KOPT-K1 (cell line): ENCODE data around the gene SPINK8.

Experiments used
- H3K27ac ChIP-seq: fragments of 200-600 bp; sonication (generic); 2 replicates; pipeline ENCODE4 v1.5.1; 2016; ENCODE audit warnings: antibody characterized with exemption, mild to moderate bottlenecking, low read depth, low read length; ENCODE audit not compliant: poor library complexity, severe bottlenecking
- H3K36me3 ChIP-seq: fragments of 200-600 bp; sonication (generic); 2 replicates; pipeline ENCODE4 v1.5.1; 2017; ENCODE audit warnings: antibody characterized with exemption, mild to moderate bottlenecking, low read length, moderate library complexity; ENCODE audit not compliant: insufficient read depth
- H3K9me3 ChIP-seq: fragments of 200-600 bp; sonication (generic); 2 replicates; pipeline ENCODE4 v1.5.1; 2017; ENCODE audit warnings: antibody characterized with exemption, low read length, mild to moderate bottlenecking; ENCODE audit not compliant: insufficient read depth, poor library complexity, severe bottlenecking

SPINK8 gene

GRCh38 chr3:48301020-48301799 is 32.3 kb downstream of the SPINK8 start, which contains the start of gene NME6:
NME6 (minus strand) TSS chr3:48301367.
- Histone ChIP-seq H3K27ac (peak within 1 kb of the TSS; percentile 96), H3K9me3 (no peaks in the 10 kb centered on the region)

DNA sequence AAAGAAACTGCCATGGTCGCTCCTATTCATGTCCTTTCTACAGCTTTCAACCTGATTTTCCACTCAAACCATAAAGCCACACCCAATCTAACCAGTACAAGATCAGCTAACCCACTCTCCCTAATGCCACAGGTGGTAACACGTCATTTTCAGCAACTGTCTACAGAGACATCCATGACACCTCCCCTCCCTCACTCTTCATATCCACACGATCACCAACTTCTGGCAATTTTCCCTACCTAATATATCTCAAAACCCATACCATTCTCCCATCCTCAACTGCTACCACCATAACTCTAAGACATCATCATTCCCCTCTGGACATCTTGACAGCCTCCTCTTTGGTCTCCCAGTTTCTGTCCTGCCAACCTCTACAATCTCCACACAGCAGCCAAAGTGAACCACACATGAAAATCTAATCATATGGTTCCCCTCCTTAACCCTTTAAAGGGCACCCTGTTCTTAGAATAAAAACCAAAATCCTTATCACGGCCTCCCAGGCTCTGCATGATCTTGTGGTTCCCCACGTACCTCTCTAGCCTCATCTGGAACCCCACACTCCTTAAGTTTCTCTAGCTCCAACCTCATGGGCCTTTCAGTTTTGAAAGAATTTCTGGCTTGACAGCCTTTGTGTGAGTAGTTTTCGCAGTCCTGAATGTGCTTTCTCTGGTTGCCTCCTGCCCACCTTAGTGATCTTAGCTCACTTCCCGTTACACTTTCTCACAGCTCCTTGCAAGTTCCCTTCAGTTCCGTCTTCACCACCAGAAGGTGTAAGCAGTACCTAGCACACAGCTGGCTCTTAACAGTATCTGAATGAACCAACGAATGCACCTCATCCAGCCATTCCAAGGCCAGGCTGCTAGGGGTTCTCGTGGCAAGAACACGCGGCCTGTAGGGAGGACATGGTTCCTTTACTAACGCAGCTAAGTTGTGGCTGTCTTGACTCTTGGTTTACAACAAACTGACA is 33.4 kb downstream of the SPINK8 start:
- Histone ChIP-seq H3K9me3 (no peaks in the 10 kb centered on the region), H3K27ac (peak overlapping the region; percentile 96), H3K36me3 (peaks cover 36% of the 10 kb centered on the region)

More at GRCh38 chr3:48301020-48301799, 32.3 kb downstream of the SPINK8 start, which contains the start of gene NME6:
- peaks cover 27% of the 10 kb centered on the region for H3K36me3 ChIP-seq

DNA sequence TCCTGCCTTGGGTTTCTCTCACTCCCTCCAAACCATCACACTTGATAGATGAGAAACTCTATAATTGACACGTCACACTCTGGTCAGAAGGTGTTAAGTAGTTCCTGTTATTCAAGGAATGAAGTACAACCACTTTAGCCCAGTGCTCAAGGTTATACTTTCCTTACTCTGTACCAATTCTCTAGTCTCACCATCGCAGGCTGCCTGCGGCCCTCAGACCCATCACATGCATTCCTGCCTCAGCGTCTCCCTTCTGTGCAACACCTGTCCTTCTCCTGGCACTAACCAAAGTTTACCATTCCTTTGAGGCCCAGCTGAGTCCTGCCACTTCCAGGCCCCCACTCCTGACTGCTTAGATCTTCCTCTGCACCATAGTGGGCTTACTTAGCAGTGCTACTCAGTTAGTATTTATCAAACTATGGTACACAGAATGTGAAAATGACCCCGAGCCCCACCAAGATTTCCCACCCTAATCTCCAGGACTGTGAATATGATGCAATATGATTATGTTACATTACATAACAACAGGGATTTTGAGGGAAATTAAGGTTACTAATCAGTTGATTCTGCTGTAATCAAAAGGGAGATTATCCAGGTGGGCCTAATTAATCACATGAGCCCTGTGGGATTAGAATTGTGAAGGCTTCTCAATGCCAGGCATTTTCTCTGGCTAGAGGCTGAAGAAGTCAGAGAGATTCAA is 36.2 kb downstream of the SPINK8 start:
- no peak overlapping the region for H3K27ac ChIP-seq
- H3K9me3 ChIP-seq = no peaks in the 10 kb centered on the region
- peaks cover 64% of the 10 kb centered on the region for H3K36me3 ChIP-seq

DNA sequence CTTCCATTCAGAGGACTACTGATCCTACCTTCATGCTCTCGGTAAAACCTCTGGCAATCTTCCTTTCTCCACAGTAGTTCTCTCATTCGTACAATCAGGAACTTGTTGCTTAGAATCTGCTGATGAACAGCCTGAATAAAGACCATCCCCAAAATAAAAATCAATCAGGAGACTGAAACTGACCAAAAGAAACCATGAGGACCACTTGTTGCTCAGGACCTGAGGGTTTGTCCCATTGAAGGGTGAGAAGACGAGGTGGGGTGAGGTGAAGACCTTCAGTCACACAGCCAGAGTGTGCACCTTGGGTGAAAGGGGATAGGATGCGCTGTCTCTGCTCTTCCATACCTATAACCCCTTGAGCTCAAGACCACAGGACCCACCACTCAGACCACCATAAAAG is 36.8 kb downstream of the SPINK8 start:
- peaks cover 65% of the 10 kb centered on the region for H3K36me3 ChIP-seq
- no peak overlapping the region for H3K27ac ChIP-seq
- no peaks in the 10 kb centered on the region for H3K9me3 ChIP-seq

DNA sequence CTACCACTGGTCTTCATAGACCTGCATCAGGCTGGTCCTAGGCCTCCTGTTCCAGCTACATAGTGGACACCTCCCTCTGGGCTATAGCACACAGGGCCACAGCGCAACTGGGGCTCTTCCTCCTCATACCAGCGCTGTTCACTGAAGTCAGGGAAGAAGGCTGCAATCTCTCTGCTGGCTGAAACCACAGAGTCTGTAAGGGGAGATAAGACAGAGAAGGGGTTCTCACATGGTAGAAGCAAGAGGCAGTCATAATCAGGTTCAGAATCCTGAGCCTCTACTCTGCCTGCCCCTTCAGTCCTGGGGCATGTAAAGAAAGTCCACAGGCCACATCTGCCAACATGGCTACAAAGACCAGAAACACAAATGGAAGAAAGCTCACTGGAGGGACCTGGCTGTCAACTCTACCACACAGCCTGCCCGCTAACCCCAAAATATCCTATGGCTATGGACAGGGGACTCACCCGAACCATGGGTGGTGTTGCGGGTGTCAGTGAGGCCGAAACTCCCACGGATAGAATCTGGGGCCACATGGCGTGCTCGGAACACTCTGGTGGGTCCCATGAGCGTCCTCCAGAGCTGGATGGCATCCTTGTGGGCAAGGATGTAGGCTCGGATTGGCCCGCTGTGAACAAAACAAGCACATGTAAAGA is 38.7 kb downstream of the SPINK8 start:
- Histone ChIP-seq H3K36me3 (peaks cover 65% of the 10 kb centered on the region), H3K27ac (no peak overlapping the region), H3K9me3 (no peaks in the 10 kb centered on the region)

DNA sequence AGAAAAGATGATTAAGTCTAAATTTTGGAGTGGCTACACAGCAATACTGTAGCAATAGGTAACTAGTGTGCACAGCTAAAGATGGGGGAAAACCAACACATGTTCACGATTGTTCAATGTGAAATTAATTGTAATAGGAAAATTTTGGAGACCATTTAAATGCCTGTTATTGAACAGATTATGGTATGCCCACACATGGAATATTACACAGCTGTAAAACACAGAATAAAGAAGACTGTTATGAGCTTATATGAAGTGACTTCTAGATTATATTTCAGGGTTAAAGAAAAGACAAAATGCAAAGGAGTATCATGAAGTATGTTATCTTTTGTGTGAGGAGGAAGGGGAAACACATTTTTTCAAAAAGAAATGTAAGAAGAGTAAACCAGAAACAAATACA is 43.8 kb downstream of the SPINK8 start:
- Histone ChIP-seq H3K27ac (no peak overlapping the region), H3K9me3 (no peaks in the 10 kb centered on the region), H3K36me3 (peaks cover 26% of the 10 kb centered on the region)

- no peaks in the 10 kb centered on the region for H3K36me3 ChIP-seq
- no peaks in the 10 kb centered on the region for H3K9me3 ChIP-seq
- H3K27ac ChIP-seq = no peak overlapping the region
Measured at GRCh38 chr3:48287034-48287433, 46.4 kb downstream of the SPINK8 start.

DNA sequence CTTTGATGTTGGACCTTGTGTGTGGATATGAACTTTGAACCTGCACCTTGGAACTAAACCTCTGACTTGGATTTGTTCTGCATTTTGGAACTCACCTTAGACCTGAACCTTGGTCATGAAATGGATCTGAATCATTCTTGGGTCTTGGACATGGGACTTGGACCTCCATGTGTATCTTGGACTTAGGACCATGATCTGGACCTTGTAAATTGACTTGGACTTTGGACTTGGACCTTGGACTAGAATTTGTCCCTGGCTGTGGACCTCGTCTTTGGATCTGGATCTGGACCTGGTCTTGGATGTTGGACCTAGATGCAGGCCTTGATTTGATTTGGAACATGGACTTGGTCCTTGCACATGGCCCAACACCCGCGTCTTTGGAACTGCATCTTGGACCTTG is 47.2 kb downstream of the SPINK8 start:
- H3K36me3 ChIP-seq = no peaks in the 10 kb centered on the region
- no peaks in the 10 kb centered on the region for H3K9me3 ChIP-seq
- H3K27ac ChIP-seq = no peak overlapping the region

- Histone ChIP-seq H3K9me3 (no peaks in the 10 kb centered on the region), H3K27ac (no peak overlapping the region), H3K36me3 (no peaks in the 10 kb centered on the region)
Measured at GRCh38 chr3:48285675-48286074, 47.8 kb downstream of the SPINK8 start.

GRCh38 chr3:48285132-48285531 is 48.3 kb downstream of the SPINK8 start:
- no peaks in the 10 kb centered on the region for H3K9me3 ChIP-seq
- no peak overlapping the region for H3K27ac ChIP-seq
- no peaks in the 10 kb centered on the region for H3K36me3 ChIP-seq

GRCh38 chr3:48280881-48281280 is 52.6 kb downstream of the SPINK8 start:
- Histone ChIP-seq H3K27ac (no peak overlapping the region), H3K9me3 (no peaks in the 10 kb centered on the region), H3K36me3 (no peaks in the 10 kb centered on the region)

- no peak overlapping the region for H3K27ac ChIP-seq
- no peaks in the 10 kb centered on the region for H3K36me3 ChIP-seq
- no peaks in the 10 kb centered on the region for H3K9me3 ChIP-seq
Measured at GRCh38 chr3:48278884-48279559, 54.4 kb downstream of the SPINK8 start.

GRCh38 chr3:48276911-48277641 is 56.4 kb downstream of the SPINK8 start:
- Histone ChIP-seq H3K9me3 (no peaks in the 10 kb centered on the region), H3K27ac (no peak overlapping the region), H3K36me3 (no peaks in the 10 kb centered on the region)
